Keratinocyte (primary cell): Measurements from ENCODE around the gene SMOC1.

Experiments used
- CTCF ChIP-seq, 3 experiments: IDR thresholded peaks in 1 of 3; conservative IDR thresholded peaks in 1 of 3; optimal IDR thresholded peaks in 1 of 3; 2 replicates in 2 of 3; 3 replicates in 1 of 3; pipeline versions ENCODE3 to v1.5.1; 2011; ENCODE audit warnings: low read length in 3 of 3, mild to moderate bottlenecking in 3 of 3, moderate library complexity in 2 of 3, control low read depth in 1 of 3, inconsistent platforms in 1 of 3; ENCODE audit not compliant: insufficient read depth in 2 of 3; ENCODE audit errors: extremely low read depth in 1 of 3
- EZH2 ChIP-seq: IDR thresholded peaks from one replicate; pipeline ENCODE4 v1.6.1; 2012; ENCODE audit warnings: inconsistent platforms, mild to moderate bottlenecking, low read length, moderate library complexity

GRCh38 chr14:70006699-70007098 lies 127.5 kb downstream of the SMOC1 start:
- no peak for TF ChIP-seq CTCF (optimal IDR thresholded peaks at IDR 0.05 in 1 of 3, IDR thresholded peaks at IDR 0.05 in 1 of 3, conservative IDR thresholded peaks at IDR 0.05 in 1 of 3; ENCODE audit: extremely low read depth in 1 of 3, insufficient read depth in 2 of 3, low read length in 3 of 3)
- no peak for TF ChIP-seq EZH2
